CD14-positive monocyte (primary cell): ENCODE data around the gene QPCTL. TPM values are rescaled to one million over a fixed set of nuclear protein-coding genes. Genes with fewer than 3 reads are reported as not detected.

Experiments used
- DNase-seq, 3 donors: peaks; one replicate each; pipeline ENCODE4 v3.0.0-alpha.2; 2011 to 2022
- H2AFZ ChIP-seq: 2 replicates; pipeline ENCODE4 v1.6.0; 2012; ENCODE audit warnings: mild to moderate bottlenecking, low read depth, low read length, inconsistent platforms; ENCODE audit not compliant: insufficient read depth, poor library complexity, severe bottlenecking
- H3K27ac ChIP-seq, 2 donors: 1 replicate in 1 of 2; 2 replicates in 1 of 2; pipeline ENCODE4 v1.5.1; 2012 to 2013; ENCODE audit warnings: low read length in 2 of 2, control low read depth in 1 of 2, inconsistent platforms in 1 of 2, low read depth in 1 of 2, mild to moderate bottlenecking in 1 of 2
- H3K27me3 ChIP-seq, 2 donors: one replicate each; pipeline versions ENCODE4 v1.6.0 to v1.6.1; 2011 to 2013; ENCODE audit warnings: low read length in 2 of 2; ENCODE audit not compliant: control insufficient read depth in 2 of 2, insufficient read depth in 2 of 2
- H3K36me3 ChIP-seq, 2 donors: replicated peaks in 1 of 2; 1 replicate in 1 of 2; 2 replicates in 1 of 2; pipeline versions ENCODE4 v1.5.1 to v1.6.1; 2012 to 2013; ENCODE audit warnings: low read length in 2 of 2, control low read depth in 1 of 2, inconsistent platforms in 1 of 2, mild to moderate bottlenecking in 1 of 2; ENCODE audit not compliant: insufficient read depth in 2 of 2, control insufficient read depth in 1 of 2
- H3K4me1 ChIP-seq, 2 donors: 1 replicate in 1 of 2; 2 replicates in 1 of 2; pipeline versions ENCODE4 v1.5.1 to v1.6.1; 2012 to 2013; ENCODE audit warnings: low read length in 2 of 2, control low read depth in 1 of 2, inconsistent platforms in 1 of 2, mild to moderate bottlenecking in 1 of 2, moderate library complexity in 1 of 2; ENCODE audit not compliant: insufficient read depth in 2 of 2, control insufficient read depth in 1 of 2
- H3K4me2 ChIP-seq: replicated peaks from 2 replicates; pipeline ENCODE3; 2012; ENCODE audit warnings: low read length, moderate library complexity, mild to moderate bottlenecking; ENCODE audit not compliant: poor library complexity, severe bottlenecking; ENCODE audit errors: extremely low read depth
- H3K4me3 ChIP-seq, 3 experiments: fragments of 200-600 bp in 1 of 3; sonication (generic) in 1 of 3; replicated peaks in 1 of 3; 1 replicate in 2 of 3; 2 replicates in 1 of 3; pipeline ENCODE4 v1.5.1; 2011 to 2013; ENCODE audit warnings: low read length in 3 of 3, mild to moderate bottlenecking in 3 of 3, control low read depth in 2 of 3, low read depth in 2 of 3, inconsistent platforms in 1 of 3, moderate library complexity in 1 of 3
- H3K79me2 ChIP-seq: 2 replicates; pipeline ENCODE4 v1.6.0; 2012; ENCODE audit warnings: mild to moderate bottlenecking, control low read depth, inconsistent platforms, low read length, moderate library complexity; ENCODE audit not compliant: insufficient read depth
- H3K9ac ChIP-seq: 2 replicates; pipeline ENCODE4 v1.6.0; 2017; ENCODE audit warnings: low read length, mild to moderate bottlenecking; ENCODE audit not compliant: insufficient read depth, poor library complexity, severe bottlenecking
- H3K9me3 ChIP-seq, 2 donors: replicated peaks in 1 of 2; 1 replicate in 1 of 2; 2 replicates in 1 of 2; pipeline versions ENCODE4 v1.5.1 to v1.6.1; 2012 to 2013; ENCODE audit warnings: low read length in 2 of 2, control low read depth in 1 of 2; ENCODE audit not compliant: control insufficient read depth in 1 of 2, insufficient read depth in 1 of 2
- H4K20me1 ChIP-seq: 2 replicates; pipeline ENCODE4 v1.6.0; 2012; ENCODE audit warnings: mild to moderate bottlenecking, low read length, control low read depth, moderate library complexity; ENCODE audit not compliant: insufficient read depth
- H3K27ac Mint-ChIP-seq, 7 donors: one replicate each; pipeline ENCODE4 v1.8.0; 2020; ENCODE audit warnings: mild to moderate bottlenecking in 7 of 7, mixed read lengths in 7 of 7, moderate library complexity in 6 of 7, inconsistent platforms in 2 of 7
- H3K27me3 Mint-ChIP-seq, 3 donors: one replicate each; pipeline ENCODE4 v1.8.0; 2021 to 2022; ENCODE audit warnings: low read depth in 3 of 3, mild to moderate bottlenecking in 3 of 3, mixed read lengths in 3 of 3, moderate library complexity in 3 of 3, inconsistent platforms in 1 of 3
- H3K36me3 Mint-ChIP-seq, 2 donors: one replicate each; pipeline ENCODE4 v1.8.0; 2020; ENCODE audit warnings: mixed read lengths in 2 of 2, inconsistent platforms in 1 of 2, mild to moderate bottlenecking in 1 of 2
- H3K4me1 Mint-ChIP-seq: one replicate; pipeline ENCODE4 v1.8.0; 2020; ENCODE audit warnings: mild to moderate bottlenecking, mixed read lengths
- H3K4me3 Mint-ChIP-seq, 2 donors: one replicate each; pipeline ENCODE4 v1.8.0; 2020; ENCODE audit warnings: mild to moderate bottlenecking in 2 of 2, mixed read lengths in 2 of 2, moderate library complexity in 1 of 2
- H3K9me3 Mint-ChIP-seq, 7 donors: one replicate each; pipeline ENCODE4 v1.8.0; 2020 to 2022; ENCODE audit warnings: mixed read lengths in 7 of 7, mild to moderate bottlenecking in 6 of 7, moderate library complexity in 6 of 7, inconsistent platforms in 2 of 7
- CTCF ChIP-seq: fragments of 200-600 bp; IDR thresholded peaks from one replicate; pipeline ENCODE4 v1.8.0; 2022; ENCODE audit warnings: antibody characterized with exemption, mild to moderate bottlenecking
- WGBS: methylation state at CpG from one replicate; pipeline ENCODE4 v1.1.5; 2013; ENCODE audit warnings: missing lambda C conversion rate; ENCODE audit not compliant: insufficient coverage; 5-methylcytosine and 5-hydroxymethylcytosine counted together
- intact Hi-C, 2 donors: fragments of 100-400 bp; cut with micrococcal nuclease; formaldehyde crosslinking; loops; one replicate each; pipeline versions ENCODE4 v1.15.0 to v1.15.1; 2023
- polyA plus RNA-seq, 3 donors: library from polyadenylated mRNA; depleted of rRNA in 1 of 3; unstranded in 2 of 3; stranded (reverse) in 1 of 3; fragments of 300-500 nt in 2 of 3; fragments of >200 nt in 1 of 3; fragmentation: Illumina TruSeq in 2 of 3; gene quantifications; 1 replicate in 2 of 3; 2 replicates in 1 of 3; pipeline ENCODE4 v1.2.3, GENCODE V29; 2012 to 2021

Gene QPCTL
- polyA plus RNA-seq, 3 donors = 0.46 to 3.0 (median 0.90) TPM

GRCh38 chr19:45712699-45713067 lies 20.2 kb downstream of the QPCTL start:
- Mint-ChIP-seq H3K36me3 (peaks cover 25 to 39% of the 10 kb centered on the region in 2 donors), H3K27me3 (peaks cover 0 to 1% (median 0%) of the 10 kb centered on the region in 3 donors), H3K4me3 (no peak overlapping the region), H3K27ac (no peak overlapping the region), H3K4me1 (peaks cover 13% of the 10 kb centered on the region), H3K9me3 (no peaks in the 10 kb centered on the region)
- peaks cover 8 to 10% of the 10 kb centered on the region in 2 donors for H3K4me1 ChIP-seq
- H4K20me1 ChIP-seq = peaks cover 52% of the 10 kb centered on the region
- WGBS = 96% methylated on average over 21 of the region's 25 CpGs
- TF ChIP-seq CTCF = no peak
- no peak overlapping the region for H3K9ac ChIP-seq
- no peak overlapping the region for H3K4me3 ChIP-seq
- H3K27ac ChIP-seq = no peak overlapping the region
- H2AFZ ChIP-seq = no peak overlapping the region
- H3K9me3 ChIP-seq = no peaks in the 10 kb centered on the region
- H3K4me2 ChIP-seq = no peak overlapping the region
- H3K79me2 ChIP-seq = peaks cover 41% of the 10 kb centered on the region
- H3K36me3 ChIP-seq = peaks cover 21 to 28% of the 10 kb centered on the region in 2 donors
- no peak for DNase-seq
- intact Hi-C loops = no loop called here
- H3K27me3 ChIP-seq = no peaks in the 10 kb centered on the region

GRCh38 chr19:45713141-45713540 lies 20.7 kb downstream of the QPCTL start:
- TF ChIP-seq CTCF = no peak

More at GRCh38 chr19:45713141-45713540, 20.7 kb downstream of the QPCTL start:
- Histone ChIP-seq H4K20me1 (peaks cover 52% of the 10 kb centered on the region), H2AFZ (no peak overlapping the region), H3K4me3 (no peak overlapping the region), H3K9ac (no peak overlapping the region), H3K4me2 (no peak overlapping the region), H3K36me3 (peaks cover 21 to 28% of the 10 kb centered on the region in 2 donors), H3K27me3 (no peaks in the 10 kb centered on the region), H3K79me2 (peaks cover 45% of the 10 kb centered on the region), H3K9me3 (no peaks in the 10 kb centered on the region), H3K27ac (no peak overlapping the region), H3K4me1 (peaks cover 12 to 15% of the 10 kb centered on the region in 2 donors)
- Mint-ChIP-seq H3K4me3 (no peak overlapping the region), H3K36me3 (peaks cover 25 to 38% of the 10 kb centered on the region in 2 donors), H3K27ac (no peak overlapping the region), H3K4me1 (peaks cover 17% of the 10 kb centered on the region), H3K27me3 (peaks cover 0 to 1% (median 0%) of the 10 kb centered on the region in 3 donors), H3K9me3 (no peaks in the 10 kb centered on the region)
- DNase-seq = no peak
- intact Hi-C loops = no loop called here
- 97% methylated on average over 13 of the region's 15 CpGs for WGBS
